ENCODE data around the gene CMSS1.

The CMSS1 gene

GRCh38 chr3:99948467-99949089 is 130.9 kb downstream of the CMSS1 start:
- peaks cover 34% of the 10 kb centered on the region for H3K4me1 ChIP-seq (ENCODE audit: insufficient read depth, low read length, poor library complexity, severe bottlenecking)
- H3K79me2 ChIP-seq (ENCODE audit: insufficient read depth, low read length): no peaks in the 10 kb centered on the region
- no peaks in the 10 kb centered on the region for H3K9me2 ChIP-seq (replicated peaks; ENCODE audit: low read depth, low read length)
- H3K9me3 ChIP-seq (ENCODE audit: insufficient read depth, low read depth, low read length): no peaks in the 10 kb centered on the region
- H3K4me2 ChIP-seq (ENCODE audit: low read depth, low read length, poor library complexity, severe bottlenecking): no peak overlapping the region
- no peaks in the 10 kb centered on the region for H3K27me3 ChIP-seq (ENCODE audit: insufficient read depth, low read length, poor library complexity, severe bottlenecking)
- no peaks in the 10 kb centered on the region for H4K20me1 ChIP-seq (ENCODE audit: insufficient read depth, low read length, poor library complexity, severe bottlenecking)
- no peak overlapping the region for H3K4me3 ChIP-seq (ENCODE audit: low read length, poor library complexity, severe bottlenecking)
- H3F3A ChIP-seq (ENCODE audit: low read depth): no peaks in the 10 kb centered on the region
- H3K9ac ChIP-seq (ENCODE audit: low read depth, low read length, poor library complexity, severe bottlenecking): no peak overlapping the region
- no peak overlapping the region for H2AFZ ChIP-seq (ENCODE audit: low read length)
- H3K36me3 ChIP-seq (ENCODE audit: insufficient read depth, low read length): no peaks in the 10 kb centered on the region
- no peak for TF ChIP-seq EZH2phosphoT487 (IDR thresholded peaks at IDR 0.05; ENCODE audit: borderline replicate concordance)
- TF ChIP-seq CTCF (conservative IDR thresholded peaks at IDR 0.05; ENCODE audit: low read length): no peak

DNA sequence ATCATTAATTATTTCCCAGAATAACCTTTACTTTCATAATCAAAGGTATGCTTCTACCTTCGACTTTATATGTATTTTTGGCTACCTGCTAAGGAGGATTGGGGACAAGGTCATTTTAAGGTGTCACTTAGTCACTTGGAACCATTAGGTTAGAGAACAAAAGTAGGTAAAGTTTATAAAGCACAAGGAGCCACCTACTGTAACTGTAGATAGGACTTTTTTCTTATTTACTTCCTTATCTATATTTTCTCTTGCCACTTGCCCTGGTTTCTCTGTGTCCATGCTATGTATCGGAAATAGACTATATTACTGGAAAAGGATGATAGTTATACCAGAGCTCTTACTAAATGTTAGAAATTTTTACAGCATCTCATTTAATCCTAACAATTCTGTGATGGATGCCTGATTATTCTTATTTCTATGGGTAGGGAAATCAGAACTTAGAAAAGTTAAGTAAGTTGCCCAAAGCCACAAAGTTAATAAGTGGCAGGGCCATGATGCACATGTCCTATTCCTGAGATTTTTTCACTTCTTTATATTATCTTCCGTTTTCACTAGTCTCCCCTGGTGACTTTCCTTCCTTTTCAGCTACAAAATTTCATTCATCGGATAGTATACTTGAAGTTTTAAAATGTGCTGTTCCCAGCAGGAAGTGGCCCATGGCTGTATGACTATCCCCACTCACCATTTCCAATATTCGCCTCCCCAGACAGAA is 132.5 kb downstream of the CMSS1 start:
- TF ChIP-seq EZH2phosphoT487 (IDR thresholded peaks at IDR 0.05; ENCODE audit: borderline replicate concordance): no peak
- TF ChIP-seq CTCF (conservative IDR thresholded peaks at IDR 0.05; ENCODE audit: low read length): no peak
- no peaks in the 10 kb centered on the region for H3F3A ChIP-seq (ENCODE audit: low read depth)
- H4K20me1 ChIP-seq (ENCODE audit: insufficient read depth, low read length, poor library complexity, severe bottlenecking): no peaks in the 10 kb centered on the region
- H3K4me1 ChIP-seq (ENCODE audit: insufficient read depth, low read length, poor library complexity, severe bottlenecking): peaks cover 28% of the 10 kb centered on the region
- no peaks in the 10 kb centered on the region for H3K36me3 ChIP-seq (ENCODE audit: insufficient read depth, low read length)
- H3K9me2 ChIP-seq (replicated peaks; ENCODE audit: low read depth, low read length): no peaks in the 10 kb centered on the region
- no peak overlapping the region for H2AFZ ChIP-seq (ENCODE audit: low read length)
- peak overlapping the region; percentile 9 for H3K9ac ChIP-seq (ENCODE audit: low read depth, low read length, poor library complexity, severe bottlenecking)
- H3K27me3 ChIP-seq (ENCODE audit: insufficient read depth, low read length, poor library complexity, severe bottlenecking): no peaks in the 10 kb centered on the region
- no peaks in the 10 kb centered on the region for H3K79me2 ChIP-seq (ENCODE audit: insufficient read depth, low read length)
- H3K9me3 ChIP-seq (ENCODE audit: insufficient read depth, low read depth, low read length): no peaks in the 10 kb centered on the region
- no peak overlapping the region for H3K4me2 ChIP-seq (ENCODE audit: low read depth, low read length, poor library complexity, severe bottlenecking)
- no peak overlapping the region for H3K4me3 ChIP-seq (ENCODE audit: low read length, poor library complexity, severe bottlenecking)

- Histone ChIP-seq H4K20me1 (ENCODE audit: insufficient read depth, low read length, poor library complexity, severe bottlenecking) (no peaks in the 10 kb centered on the region), H3K4me2 (ENCODE audit: low read depth, low read length, poor library complexity, severe bottlenecking) (peak overlapping the region; percentile 6), H3K9me3 (ENCODE audit: insufficient read depth, low read depth, low read length) (no peaks in the 10 kb centered on the region), H3K9me2 (replicated peaks; ENCODE audit: low read depth, low read length) (no peaks in the 10 kb centered on the region), H3K36me3 (ENCODE audit: insufficient read depth, low read length) (no peaks in the 10 kb centered on the region), H3K4me1 (ENCODE audit: insufficient read depth, low read length, poor library complexity, severe bottlenecking) (peaks cover 20% of the 10 kb centered on the region), H3F3A (ENCODE audit: low read depth) (no peaks in the 10 kb centered on the region), H3K79me2 (ENCODE audit: insufficient read depth, low read length) (no peaks in the 10 kb centered on the region), H2AFZ (ENCODE audit: low read length) (no peak overlapping the region), H3K4me3 (ENCODE audit: low read length, poor library complexity, severe bottlenecking) (no peak overlapping the region), H3K9ac (ENCODE audit: low read depth, low read length, poor library complexity, severe bottlenecking) (peak overlapping the region; percentile 9), H3K27me3 (ENCODE audit: insufficient read depth, low read length, poor library complexity, severe bottlenecking) (no peaks in the 10 kb centered on the region)
- no peak for TF ChIP-seq EZH2phosphoT487 (IDR thresholded peaks at IDR 0.05; ENCODE audit: borderline replicate concordance)
- TF ChIP-seq CTCF (conservative IDR thresholded peaks at IDR 0.05; ENCODE audit: low read length): no peak
These were observed 133.3 kb downstream of the CMSS1 start for GRCh38 chr3:99950921-99951320.

Measured in Loucy (cell line).